Hepatic stellate cell (primary cell): Measurements from ENCODE around the gene TRABD2A.

ENCODE experiments used
- DNase-seq: peaks from one replicate; pipeline ENCODE4 v3.0.0; 2011; ENCODE audit warnings: low spot score

Gene TRABD2A

DNA sequence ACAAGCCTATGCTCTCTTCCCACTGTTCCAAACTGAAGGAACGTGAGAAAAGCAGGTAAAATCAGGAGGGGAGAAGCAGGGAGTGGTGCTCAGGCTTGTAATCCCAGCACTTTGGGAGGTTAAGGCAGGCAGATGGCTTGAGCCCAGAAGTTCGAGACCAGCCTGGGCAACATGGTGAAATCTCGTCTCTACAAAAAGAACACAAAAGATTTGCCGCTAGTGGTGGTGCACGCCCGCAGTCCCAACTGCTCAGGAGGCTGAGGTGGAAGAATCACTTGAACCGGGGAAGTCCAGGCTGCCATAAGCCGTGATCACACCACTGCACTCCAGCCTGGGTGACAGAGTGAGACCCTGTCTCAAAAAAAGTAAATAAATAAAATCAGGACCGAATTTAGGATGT, 23.3 kb upstream of the TRABD2A start:
- DNase-seq: no peak

DNA sequence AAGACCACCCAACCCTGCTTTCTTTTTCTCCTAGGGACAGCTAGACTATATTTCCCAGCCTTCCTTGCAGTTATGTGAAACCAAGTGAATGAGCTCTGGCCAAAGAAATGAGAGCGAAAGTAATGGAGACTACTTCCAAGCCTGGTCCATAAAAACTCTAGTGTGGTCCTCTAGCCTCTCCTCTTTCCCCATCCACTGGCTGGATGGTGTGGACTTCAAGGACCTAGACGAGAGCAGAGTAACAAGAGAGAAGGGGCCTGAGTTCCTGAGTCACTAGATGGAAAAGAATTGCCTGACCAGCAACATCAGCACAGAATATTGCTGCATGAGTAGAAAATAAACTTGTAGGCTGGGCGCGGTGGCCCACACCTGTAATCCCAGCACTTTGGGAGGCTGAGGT, 21.6 kb upstream of the TRABD2A start:
- no peak for DNase-seq

DNA sequence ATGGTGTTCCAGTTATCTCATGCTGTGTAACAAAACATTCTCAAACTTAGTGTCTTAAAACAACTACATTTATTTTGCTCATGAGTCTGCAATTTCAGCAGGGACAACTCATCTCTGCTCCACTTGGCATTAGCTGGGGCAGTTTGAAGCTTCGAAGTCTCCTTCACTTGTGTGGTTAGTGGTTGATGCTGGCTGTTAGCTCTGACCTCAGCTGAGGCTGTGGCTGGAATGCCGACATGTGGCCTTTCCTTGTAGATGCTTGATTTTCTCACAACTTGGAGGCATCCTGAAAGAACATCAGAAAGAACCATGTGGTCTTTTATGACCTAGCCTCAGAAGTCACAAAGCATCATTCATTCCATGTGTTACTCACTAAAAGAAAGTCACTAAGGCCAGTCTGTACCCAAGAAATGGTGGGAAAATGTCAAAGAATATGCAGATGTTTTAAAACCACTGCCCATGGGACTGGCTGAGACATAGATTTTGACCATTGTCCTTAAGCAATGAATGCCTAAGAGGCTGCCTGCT, 20.8 kb upstream of the TRABD2A start:
- DNase-seq: no peak

DNA sequence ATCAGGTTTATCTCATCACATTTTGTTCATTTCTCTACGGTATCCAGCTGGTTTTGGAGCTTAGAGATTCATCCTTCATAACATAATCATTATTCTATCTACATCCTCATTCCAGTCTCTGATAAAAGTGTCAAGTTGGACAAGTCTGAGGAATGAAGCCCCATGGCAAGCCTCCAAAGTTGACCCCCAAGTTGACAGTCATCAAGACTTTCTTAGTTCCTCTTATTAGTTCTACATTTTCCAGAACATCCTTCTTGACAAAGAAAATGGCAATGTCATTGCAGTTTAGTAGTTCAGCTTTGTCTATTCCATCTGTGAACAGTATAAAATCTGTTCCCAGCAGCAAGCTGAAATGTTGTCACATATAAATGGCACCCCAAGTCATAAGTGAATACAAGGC, 20.1 kb upstream of the TRABD2A start:
- no peak for DNase-seq

DNA sequence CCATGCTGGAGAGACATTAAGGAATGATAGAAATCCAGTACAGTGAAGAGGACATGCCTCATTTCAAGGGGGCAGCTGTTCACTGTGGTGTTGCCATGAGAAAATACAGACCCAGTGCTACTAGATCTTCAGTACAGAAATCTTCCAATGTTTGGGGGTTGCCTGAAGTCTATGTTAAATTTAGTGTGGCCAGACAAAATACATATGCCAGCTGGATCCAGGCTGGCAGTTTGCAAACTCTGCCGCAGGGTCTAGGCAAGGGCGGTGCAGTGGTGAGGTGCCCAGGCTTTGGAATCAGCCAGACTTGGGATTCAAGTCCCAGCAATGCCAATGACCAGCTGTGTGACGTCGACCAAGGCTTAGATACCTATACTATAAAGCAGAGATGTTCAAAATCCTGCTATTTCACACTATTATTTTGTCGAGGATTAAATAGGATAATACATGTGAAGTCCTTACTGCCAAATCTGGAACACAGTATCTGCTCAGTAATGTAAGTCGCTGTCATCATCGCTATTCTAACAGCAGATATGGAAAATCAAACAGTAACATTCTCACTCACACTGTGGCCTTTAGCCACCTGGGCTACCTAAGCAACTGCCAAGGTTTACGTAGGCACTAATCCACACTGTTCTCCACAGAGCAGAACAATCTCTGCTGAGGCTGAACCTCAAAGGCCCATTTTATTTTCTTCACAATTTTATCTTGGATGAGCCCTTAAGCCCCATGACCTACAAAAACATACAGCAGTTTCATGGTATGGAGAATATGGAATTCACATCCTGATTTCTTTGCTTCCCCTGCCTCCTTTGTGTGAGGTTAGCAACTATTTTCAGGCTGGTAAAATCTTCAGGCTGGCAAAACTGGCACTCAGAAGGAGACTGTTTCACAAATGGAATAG, 18.7 kb upstream of the TRABD2A start:
- no peak for DNase-seq

DNA sequence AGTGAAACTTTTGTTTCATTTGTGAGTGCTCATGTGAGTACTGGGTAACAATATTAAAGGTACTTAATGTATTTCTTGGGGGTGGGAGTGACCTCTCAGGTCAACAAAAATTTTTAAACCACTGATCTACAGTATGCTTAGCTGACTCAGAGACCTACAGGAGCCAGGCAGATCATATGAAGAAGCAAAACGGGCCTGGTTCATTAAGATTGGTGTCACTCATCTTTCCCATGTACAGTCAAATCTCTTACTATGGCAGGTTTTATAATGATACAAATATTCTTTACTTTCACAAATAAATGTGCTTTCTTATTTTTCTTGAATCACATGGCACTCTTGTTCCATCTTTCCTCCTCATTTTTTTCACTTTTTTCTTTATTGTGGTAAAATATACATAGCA, 16.9 kb upstream of the TRABD2A start:
- DNase-seq: no peak

DNA sequence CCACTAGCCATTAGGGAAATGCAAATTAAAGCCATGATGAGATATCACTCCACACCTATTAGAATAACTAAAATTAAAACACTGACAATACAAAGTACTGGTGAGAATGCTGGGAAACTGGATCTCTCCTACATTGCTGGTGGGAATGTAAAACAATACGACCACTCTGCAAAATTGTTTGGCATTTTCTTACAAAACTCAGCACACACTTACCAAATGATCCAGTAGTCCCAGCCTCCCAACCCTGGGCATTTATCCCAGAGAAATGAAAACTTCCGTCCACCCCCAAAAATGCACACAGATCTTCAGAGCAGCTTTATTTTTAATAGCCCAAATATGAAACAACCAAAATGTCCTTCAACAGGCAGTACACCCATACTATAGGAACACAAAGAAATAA, 15.7 kb upstream of the TRABD2A start:
- DNase-seq: no peak

DNA sequence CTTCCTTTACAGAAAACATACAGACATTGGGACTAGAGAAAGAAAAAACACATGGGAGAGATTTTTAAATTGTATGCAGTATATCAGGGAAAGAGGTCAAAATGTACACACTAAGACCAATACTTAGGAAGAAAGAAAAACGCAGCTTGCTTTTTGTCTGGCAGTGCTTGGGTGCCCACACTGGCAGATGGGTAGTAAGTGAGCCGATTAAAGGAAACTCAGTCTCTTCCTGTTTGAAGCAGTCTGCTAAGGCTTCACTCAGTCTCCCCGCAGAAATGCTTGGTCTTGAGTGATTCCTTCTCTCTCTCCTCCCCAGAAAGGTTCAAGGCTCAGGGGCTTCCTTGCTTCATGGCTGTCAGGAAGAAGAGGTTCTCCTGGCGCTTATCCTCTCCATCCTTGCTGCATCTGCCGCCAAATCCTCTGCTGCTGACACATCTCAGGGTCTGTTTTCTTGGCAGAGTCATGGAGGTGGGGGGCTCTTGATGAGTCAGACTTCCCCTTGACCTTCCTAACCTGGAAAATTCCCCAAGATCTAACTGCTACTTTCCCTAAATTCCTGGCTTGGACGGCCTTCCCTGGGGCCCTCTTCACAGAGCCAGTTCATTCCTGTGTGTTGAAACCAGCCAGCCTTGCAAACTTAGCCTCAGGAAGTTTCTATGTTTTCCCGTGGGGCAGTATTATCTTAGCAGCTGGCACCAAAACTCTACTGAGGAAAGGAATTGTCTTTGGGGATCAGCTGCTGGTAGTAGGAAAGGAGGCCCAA, 14.1 kb upstream of the TRABD2A start:
- no peak for DNase-seq

DNA sequence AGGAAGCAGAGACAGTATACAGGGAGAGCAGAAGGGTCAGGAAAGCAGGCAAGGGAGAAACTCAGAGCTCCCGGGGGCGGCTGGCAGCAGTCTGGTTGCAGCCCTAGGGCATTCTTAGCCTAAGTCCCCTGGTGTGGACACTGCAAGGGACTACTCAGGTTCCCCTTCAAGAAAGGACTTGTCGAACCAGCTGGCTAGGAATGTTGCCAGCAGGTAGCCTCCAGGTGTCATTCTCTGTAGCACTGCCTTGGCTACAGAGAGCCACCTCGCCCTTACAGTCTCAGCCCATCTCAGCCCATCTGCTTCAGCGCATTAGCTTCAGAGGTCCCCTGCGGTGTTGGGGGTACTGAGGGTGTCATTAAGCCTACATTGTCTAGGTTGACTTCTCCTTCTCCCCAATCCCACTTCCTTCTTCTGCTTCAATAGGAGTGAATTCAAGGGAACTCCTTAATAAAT, 13.3 kb upstream of the TRABD2A start:
- DNase-seq: no peak

DNA sequence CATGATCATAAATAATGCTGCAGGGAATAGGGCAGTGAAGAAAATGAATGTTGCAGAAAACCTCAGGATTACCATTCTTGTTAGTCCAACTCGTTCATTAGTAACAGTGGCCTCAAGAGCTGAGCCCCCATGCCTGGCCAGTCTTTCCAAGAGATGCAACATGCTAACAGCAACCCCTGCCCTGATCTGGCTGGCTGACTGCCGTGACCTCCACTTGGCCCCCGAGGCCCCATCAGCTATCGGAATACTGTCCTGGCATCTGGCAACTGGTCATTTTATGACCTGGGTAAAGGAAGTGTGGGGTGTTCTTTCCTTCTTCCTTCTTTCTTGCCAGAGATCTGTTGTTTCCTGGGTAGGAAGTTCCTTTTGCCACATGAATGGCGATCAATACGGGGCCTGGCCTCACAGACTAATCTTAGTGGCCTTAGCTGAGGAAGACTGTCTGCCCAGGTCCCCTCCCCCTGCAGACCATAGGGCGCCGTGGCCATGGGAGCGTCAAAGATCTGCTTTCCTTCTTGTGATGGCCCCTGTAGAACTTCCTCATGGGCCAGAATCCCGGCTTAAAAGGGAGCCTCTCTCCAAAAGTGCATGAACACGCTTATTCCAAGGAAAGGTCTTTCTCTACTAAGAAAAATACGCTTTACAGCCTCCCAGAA, 10.6 kb upstream of the TRABD2A start:
- DNase-seq: no peak

DNA sequence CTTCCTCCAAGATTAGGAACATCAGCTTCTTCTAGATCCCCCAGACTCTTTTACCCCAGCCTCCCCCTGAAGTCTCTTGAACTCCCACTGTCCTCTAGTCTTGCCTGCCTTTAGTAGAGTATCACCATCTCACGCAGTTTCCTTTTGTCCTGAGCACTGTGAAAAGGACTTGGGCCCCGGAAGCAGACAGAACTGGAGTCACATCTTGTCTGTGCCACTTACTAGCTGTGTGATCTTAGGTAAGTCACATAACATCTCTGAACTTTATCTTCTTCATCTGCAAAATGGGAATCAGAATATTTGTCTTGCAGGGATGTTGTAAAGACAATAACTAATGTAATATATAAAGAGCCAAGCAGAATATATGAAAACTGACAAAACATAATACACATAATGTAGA, 8.4 kb upstream of the TRABD2A start:
- no peak for DNase-seq

DNA sequence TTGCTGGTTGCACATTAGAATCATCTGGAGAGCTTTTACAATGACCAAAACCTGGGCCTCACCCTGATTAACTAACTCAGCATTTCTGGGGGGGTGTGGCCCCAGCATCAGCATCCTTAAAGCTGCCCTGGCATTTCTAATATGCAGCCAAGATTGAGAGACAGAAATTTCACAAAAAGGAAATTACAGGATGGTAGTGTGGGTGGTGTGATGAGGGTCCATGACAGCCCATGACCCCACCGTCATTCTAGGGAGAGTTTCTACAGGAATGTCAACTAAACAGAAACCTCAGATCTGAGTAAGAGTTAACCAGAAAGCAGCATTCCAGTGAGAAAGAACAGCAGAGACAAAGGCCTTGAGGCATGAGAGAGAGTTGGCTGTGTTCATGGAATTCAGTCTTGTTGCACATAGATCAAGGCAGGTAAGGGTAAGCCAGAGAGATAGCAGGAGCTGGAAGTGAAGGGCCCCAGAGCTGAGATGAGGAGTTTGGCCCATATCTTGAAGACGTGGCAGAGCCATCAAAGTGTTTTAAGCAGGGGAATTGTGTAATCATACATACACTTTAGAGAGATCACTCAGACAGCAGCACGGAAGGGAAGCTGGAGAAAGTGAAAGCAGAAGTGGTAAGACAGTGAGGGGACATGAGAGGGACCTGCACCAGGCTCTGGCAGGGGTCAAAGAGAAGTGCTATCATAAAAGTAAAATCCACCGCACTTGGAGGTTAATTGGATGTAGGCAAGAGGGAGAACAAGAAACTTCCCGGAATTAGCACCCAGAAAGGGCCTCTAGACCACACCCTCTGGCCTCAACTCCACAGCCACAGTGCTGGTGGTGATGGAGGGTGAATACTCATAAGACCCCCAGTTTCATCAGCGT, 7.8 kb upstream of the TRABD2A start:
- no peak for DNase-seq

DNA sequence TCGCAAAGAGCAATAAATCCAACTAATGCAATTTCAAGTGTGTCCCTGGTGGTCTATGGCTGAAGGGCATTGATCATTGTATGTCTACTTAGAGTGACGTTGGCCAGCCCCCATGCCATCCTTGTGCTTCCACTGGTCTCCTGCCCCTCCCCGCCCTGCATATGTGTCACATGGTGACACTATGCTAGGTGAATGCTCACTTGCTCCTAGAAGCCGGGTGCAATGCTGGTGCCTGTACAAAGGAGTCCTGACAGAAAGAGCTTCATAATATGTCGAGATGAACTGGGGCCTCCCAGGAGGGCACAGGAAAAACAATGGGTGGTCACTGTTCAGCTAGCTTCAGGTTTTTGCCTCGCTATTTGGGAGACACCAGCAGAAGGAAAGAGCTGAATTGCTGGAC, 5.9 kb upstream of the TRABD2A start:
- DNase-seq: no peak

DNA sequence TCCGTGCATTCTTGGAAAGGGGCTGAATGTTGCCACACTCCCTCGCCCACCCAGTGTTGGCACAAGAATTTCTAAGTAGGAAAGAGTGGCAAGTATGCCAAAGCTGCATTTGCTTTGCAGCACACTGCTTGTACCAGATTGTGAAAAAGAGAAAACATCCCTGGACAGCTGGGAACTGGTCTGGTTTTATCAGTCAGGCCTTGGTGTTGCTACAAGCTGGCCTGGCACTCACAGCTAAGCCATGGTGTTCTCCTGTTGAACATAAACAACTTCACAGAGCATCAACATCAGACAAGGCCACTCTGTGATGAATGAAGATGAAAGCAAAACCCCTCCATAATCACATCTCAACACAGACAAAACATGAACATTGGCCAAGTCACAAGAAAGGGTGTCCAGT, 4.2 kb upstream of the TRABD2A start:
- no peak for DNase-seq

DNA sequence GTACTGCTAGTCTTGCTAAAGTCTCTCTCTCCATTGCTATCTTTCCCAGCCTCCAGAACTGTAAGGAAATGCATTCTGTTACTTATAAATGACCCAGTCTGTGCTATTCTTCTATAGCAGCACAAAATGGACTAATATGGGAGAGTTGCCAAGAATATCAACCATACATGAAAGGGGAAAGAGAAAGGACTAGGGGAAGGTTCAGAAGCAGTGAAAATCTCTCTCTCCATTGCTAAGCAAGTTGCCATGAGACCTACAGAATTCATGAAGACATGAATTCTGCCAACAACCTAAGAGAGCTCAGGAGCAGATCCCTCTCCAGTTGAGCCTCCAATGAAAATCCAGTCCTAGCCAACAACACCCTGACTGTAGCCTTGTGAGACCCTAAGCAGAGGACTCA, 3.6 kb upstream of the TRABD2A start:
- DNase-seq: no peak

DNA sequence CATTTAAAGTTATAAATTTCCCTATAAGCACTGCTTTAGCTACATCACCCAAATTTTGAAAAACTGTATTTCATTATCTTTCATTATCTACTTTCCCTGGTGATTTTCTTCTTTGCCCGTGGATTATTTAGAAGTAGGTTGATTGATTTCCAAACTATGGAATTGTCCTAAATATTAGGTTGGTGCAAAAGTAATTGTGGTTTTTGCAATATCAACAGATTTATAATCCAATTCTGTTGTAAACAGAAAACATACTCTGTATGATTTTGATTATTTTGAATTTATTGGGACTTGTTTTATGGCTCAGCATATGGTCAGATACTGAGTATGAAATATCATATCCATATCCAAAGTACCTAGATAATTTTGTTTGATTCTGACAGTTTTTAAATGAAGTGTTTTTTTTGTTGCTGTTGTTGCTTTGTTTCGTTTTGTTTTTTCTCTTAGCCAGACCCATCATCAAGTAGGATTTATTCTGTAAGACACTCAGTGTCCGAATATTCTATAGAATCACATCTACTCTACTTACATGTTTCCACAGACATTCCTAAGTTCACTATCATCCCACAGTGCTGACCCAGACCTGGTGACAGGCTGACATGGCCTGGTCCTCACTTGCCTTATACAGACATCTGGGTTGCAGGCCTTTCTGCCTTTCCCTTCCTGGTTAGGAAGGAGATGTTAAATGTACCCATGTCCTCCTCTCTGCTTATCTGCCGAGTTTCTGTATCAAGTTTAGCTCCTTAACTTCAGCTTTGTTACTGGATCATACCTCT, 2.1 kb upstream of the TRABD2A start:
- DNase-seq: no peak

DNA sequence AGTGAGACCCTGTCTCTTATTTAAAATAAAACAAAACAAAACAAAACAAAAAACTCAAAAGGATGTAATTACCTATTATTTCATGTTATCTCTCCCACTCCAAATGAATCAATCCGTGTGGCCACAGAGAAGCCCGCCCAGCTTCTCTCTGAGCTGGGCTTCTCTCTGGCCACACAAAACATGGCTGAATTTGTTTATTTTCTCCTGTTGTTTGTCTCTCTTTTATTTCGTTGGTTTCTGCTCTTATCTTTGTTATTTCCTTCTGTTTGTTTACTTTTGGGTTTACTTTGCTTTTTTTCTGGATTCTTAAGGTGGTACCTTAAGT, 1.5 kb upstream of the TRABD2A start:
- no peak for DNase-seq

DNA sequence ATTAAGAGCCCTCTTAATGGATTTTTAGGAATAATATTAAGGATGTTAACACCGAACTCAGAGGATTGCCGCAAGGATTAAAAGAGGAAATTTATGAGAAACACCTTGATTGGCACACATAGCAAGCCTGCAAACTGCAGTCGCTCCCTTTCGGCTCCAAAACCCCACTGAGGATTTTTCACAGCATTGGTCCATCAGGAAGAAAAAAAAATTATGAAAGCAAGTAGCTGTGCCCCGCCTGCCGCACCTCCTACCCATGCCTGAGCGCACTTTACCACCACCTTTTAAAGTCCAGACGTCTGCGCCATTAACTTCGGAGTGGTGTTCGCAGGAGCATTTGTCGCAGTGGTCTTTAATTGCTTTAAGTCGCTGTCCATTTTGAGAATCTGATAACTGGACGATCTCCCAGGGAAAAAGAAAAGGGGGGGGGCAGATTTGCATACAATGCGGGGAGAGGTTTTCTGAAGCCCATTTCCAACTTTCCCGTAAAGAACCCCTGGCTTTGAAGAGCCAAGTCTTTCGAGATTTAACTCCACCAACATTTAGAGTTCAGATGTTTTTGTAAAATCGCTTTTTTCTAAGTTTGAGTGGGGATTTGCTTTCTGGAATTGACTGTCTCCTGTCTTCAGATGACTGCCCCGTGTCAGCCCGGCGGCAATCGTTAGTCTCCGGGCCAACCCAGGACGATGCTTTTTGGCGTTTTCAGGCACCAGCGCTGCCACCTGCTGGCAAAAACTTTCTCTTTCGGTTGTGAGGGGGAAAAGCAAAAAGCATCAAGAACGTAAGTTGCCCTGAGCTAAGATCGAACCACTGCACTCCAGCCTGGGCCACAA, 913 bp upstream of the TRABD2A start:
- peak; percentile 66 for DNase-seq

DNA sequence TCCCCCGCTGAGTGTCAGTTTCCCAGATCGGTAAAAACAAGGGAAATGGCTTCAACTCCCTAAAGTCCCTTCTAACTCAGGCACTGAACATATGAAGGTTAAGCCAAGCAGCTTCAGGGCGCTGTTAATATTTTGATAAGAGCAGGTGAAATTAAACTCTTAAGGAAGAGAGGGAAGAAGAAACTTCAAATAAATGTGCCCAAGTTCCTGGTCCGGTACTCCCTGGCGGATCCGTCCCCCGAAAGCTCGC, 564 bp downstream of the TRABD2A start:
- DNase-seq: no peak
